ENCODE measurements around the gene GFOD1.

DNA sequence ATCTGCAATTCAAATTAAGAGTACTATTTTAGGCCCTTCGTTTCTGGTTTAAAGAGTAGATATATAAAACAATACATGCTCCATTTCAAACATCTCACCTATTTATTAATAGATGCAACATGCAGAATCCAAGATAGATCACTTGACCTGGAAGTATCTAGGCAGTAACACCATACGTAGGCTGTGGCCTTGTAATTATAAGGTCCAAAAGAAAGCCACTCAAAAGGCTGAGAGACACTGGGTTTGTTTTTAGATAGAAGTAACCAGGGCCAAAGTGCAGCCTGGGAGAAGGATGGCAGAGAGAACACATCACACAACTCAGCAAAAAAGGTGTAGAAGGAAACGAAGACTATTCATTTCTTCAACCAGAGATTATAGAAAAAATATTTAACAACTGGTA, 8.4 kb upstream of the GFOD1 start:
- TF ChIP-seq, protein P1, sequence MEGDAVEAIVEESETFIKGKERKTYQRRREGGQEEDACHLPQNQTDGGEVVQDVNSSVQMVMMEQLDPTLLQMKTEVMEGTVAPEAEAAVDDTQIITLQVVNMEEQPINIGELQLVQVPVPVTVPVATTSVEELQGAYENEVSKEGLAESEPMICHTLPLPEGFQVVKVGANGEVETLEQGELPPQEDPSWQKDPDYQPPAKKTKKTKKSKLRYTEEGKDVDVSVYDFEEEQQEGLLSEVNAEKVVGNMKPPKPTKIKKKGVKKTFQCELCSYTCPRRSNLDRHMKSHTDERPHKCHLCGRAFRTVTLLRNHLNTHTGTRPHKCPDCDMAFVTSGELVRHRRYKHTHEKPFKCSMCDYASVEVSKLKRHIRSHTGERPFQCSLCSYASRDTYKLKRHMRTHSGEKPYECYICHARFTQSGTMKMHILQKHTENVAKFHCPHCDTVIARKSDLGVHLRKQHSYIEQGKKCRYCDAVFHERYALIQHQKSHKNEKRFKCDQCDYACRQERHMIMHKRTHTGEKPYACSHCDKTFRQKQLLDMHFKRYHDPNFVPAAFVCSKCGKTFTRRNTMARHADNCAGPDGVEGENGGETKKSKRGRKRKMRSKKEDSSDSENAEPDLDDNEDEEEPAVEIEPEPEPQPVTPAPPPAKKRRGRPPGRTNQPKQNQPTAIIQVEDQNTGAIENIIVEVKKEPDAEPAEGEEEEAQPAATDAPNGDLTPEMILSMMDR (conservative IDR thresholded peaks at IDR 0.05; ENCODE audit: low read length), result no peak
- TF ChIP-seq EZH2phosphoT487 (IDR thresholded peaks at IDR 0.05; ENCODE audit: borderline replicate concordance, low read depth, low read length), result no peak

Data from OCI-LY7 (cell line).